A673 (cell line): Measurements from ENCODE around the gene SETD4. TPM values are rescaled to one million over a fixed set of nuclear protein-coding genes. Genes with fewer than 3 reads are reported as not detected.

Experiments used
- BruUV-seq: library from RNA; stranded (reverse); fragments of 400-500 nt; replicated peaks from 2 replicates; lab custom pipeline; 2021; lab: Mats Ljungman, UMichigan
- CTCF ChIA-PET: fragments of 300-600 bp; sonication (Branson Sonifier 250); formaldehyde crosslinking; loops from one replicate; lab custom pipeline; 2022; ENCODE audit warnings: antibody characterized with exemption; lab: Charles Lee
- POLR2A ChIA-PET: fragments of 300-600 bp; sonication (Branson Sonifier 250); formaldehyde crosslinking; loops from one replicate; lab custom pipeline; 2022; ENCODE audit warnings: antibody characterized with exemption; ENCODE audit not compliant: low non-redundant PET; lab: Charles Lee
- DNase-seq: peaks from one replicate; pipeline ENCODE4 v3.0.0-alpha.2; 2015; ENCODE audit warnings: low spot score
- H3K27ac ChIP-seq: fragments of 200-600 bp; sonication (generic); 2 replicates; pipeline ENCODE4 v1.5.1; 2016; ENCODE audit warnings: mixed run types, low read depth, mild to moderate bottlenecking, mixed read lengths, antibody characterized with exemption, low read length; ENCODE audit not compliant: poor library complexity, severe bottlenecking
- H3K27me3 ChIP-seq: fragments of 200-600 bp; sonication (generic); replicated peaks from 2 replicates; pipeline ENCODE4 v1.6.1; 2017; ENCODE audit warnings: mixed run types, low read depth, mild to moderate bottlenecking, mixed read lengths, antibody characterized with exemption, low read length; ENCODE audit not compliant: insufficient read depth, poor library complexity
- H3K36me3 ChIP-seq: fragments of 200-600 bp; sonication (generic); 2 replicates; pipeline ENCODE4 v1.6.1; 2016; ENCODE audit warnings: mixed run types, mild to moderate bottlenecking, mixed read lengths, antibody characterized with exemption, low read length; ENCODE audit not compliant: insufficient read depth, poor library complexity, severe bottlenecking
- H3K4me1 ChIP-seq: fragments of 200-600 bp; sonication (generic); 2 replicates; pipeline ENCODE4 v1.6.1; 2017; ENCODE audit warnings: mixed run types, mild to moderate bottlenecking, mixed read lengths, antibody characterized with exemption, low read length; ENCODE audit not compliant: insufficient read depth, poor library complexity, severe bottlenecking
- H3K4me3 ChIP-seq: fragments of 200-600 bp; sonication (generic); 2 replicates; pipeline ENCODE4 v1.5.1; 2016; ENCODE audit warnings: low read depth, mixed run types, mild to moderate bottlenecking, mixed read lengths, low read length; ENCODE audit not compliant: poor library complexity, severe bottlenecking
- H3K9me3 ChIP-seq: fragments of 200-600 bp; sonication (generic); 2 replicates; pipeline ENCODE4 v1.6.1; 2016; ENCODE audit warnings: mixed run types, low read depth, mild to moderate bottlenecking, mixed read lengths, antibody characterized with exemption, low read length; ENCODE audit not compliant: poor library complexity, severe bottlenecking
- EZH2 ChIP-seq: fragments of 200-600 bp; sonication (generic); IDR thresholded peaks from 2 replicates; pipeline ENCODE4 v1.6.1; 2017; ENCODE audit warnings: borderline replicate concordance, low read depth, mild to moderate bottlenecking, mixed read lengths, antibody characterized with exemption, low read length; ENCODE audit not compliant: poor library complexity, severe bottlenecking
- intact Hi-C: fragments of 100-400 bp; cut with micrococcal nuclease; formaldehyde crosslinking; loops from one replicate; pipeline ENCODE4 v1.10.0; 2022; ENCODE audit not compliant: unreplicated experiment
- total RNA-seq: library from RNA; stranded (reverse); gene quantifications from 2 replicates; pipeline ENCODE4 v1.2.3, GENCODE V29; 2021
- TF ChIP-seq, protein P1 (sequence below): fragments of 300-800, 200-600 bp; sonication (generic); conservative IDR thresholded peaks from 2 replicates; pipeline ENCODE4 v1.5.1; 2017; ENCODE audit warnings: low read depth, mild to moderate bottlenecking, antibody characterized with exemption, low read length, moderate library complexity, mixed read lengths

SETD4 gene
- total RNA-seq, 1 experiment from 2014 or later: 29.3 TPM

DNA sequence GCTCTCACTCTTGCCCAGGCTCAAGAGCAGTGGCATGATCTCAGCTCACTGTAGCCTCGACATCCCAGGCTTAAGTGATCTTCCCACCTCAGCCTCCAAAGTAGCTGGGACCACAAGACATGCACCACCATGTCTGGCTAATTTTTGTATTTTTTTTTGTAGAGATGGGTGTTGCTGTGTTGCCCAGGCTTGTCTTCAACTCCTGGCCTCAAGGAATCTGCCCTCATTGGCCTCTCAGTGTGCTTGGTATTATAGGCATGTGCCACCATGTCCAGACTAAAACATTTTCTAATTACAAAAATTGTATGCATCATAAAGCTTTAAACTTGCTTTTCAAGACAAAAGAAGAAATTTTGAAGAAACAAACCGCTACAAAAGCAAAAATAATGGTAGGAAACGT lies 29.6 kb upstream of the SETD4 start:
- no peak for DNase-seq
- no peaks in the 10 kb centered on the region for H3K4me1 ChIP-seq
- no peaks in the 10 kb centered on the region for H3K36me3 ChIP-seq
- no peaks in the 10 kb centered on the region for H3K27me3 ChIP-seq
- ChIA-PET POLR2A (no interaction called here), CTCF (no interaction called here)
- TF ChIP-seq, protein P1, sequence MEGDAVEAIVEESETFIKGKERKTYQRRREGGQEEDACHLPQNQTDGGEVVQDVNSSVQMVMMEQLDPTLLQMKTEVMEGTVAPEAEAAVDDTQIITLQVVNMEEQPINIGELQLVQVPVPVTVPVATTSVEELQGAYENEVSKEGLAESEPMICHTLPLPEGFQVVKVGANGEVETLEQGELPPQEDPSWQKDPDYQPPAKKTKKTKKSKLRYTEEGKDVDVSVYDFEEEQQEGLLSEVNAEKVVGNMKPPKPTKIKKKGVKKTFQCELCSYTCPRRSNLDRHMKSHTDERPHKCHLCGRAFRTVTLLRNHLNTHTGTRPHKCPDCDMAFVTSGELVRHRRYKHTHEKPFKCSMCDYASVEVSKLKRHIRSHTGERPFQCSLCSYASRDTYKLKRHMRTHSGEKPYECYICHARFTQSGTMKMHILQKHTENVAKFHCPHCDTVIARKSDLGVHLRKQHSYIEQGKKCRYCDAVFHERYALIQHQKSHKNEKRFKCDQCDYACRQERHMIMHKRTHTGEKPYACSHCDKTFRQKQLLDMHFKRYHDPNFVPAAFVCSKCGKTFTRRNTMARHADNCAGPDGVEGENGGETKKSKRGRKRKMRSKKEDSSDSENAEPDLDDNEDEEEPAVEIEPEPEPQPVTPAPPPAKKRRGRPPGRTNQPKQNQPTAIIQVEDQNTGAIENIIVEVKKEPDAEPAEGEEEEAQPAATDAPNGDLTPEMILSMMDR: no peak
- TF ChIP-seq EZH2: no peak
- no TSS peak for BruUV-seq
- H3K9me3 ChIP-seq: peaks cover 18% of the 10 kb centered on the region
- intact Hi-C loops: no loop called here
- no peak overlapping the region for H3K4me3 ChIP-seq
- H3K27ac ChIP-seq: no peak overlapping the region

- Histone ChIP-seq H3K27me3 (no peaks in the 10 kb centered on the region), H3K36me3 (no peaks in the 10 kb centered on the region), H3K4me3 (no peak overlapping the region), H3K9me3 (no peaks in the 10 kb centered on the region), H3K27ac (no peak overlapping the region), H3K4me1 (no peaks in the 10 kb centered on the region)
- CTCF ChIA-PET: no interaction called here
- DNase-seq: no peak
- POLR2A ChIA-PET: interaction anchor here (0.6 kb wide), 1 partner anchor 172 kb away, joined by 3 read pairs; no protein-coding TSS in a partner anchor
- TF ChIP-seq, protein P1: peak; percentile 40
- no peak for TF ChIP-seq EZH2
- intact Hi-C loops: no loop called here
- BruUV-seq: no TSS peak
Observed at GRCh38 chr21:36087362-36088138, 27.2 kb upstream of the SETD4 start.

GRCh38 chr21:36082237-36082664 lies 21.9 kb upstream of the SETD4 start:
- Histone ChIP-seq H3K9me3 (no peaks in the 10 kb centered on the region), H3K4me1 (no peaks in the 10 kb centered on the region), H3K36me3 (no peaks in the 10 kb centered on the region), H3K4me3 (no peak overlapping the region), H3K27ac (no peak overlapping the region), H3K27me3 (no peaks in the 10 kb centered on the region)
- BruUV-seq: no TSS peak
- no peak for TF ChIP-seq EZH2
- intact Hi-C loops: no loop called here
- ChIA-PET POLR2A (no interaction called here), CTCF (interaction anchor here (0.7 kb wide), 1 partner anchor 31 kb away, joined by 5 read pairs; no protein-coding TSS in a partner anchor)
- no peak for DNase-seq
